ENCODE results near the gene NLRC4.

DNA sequence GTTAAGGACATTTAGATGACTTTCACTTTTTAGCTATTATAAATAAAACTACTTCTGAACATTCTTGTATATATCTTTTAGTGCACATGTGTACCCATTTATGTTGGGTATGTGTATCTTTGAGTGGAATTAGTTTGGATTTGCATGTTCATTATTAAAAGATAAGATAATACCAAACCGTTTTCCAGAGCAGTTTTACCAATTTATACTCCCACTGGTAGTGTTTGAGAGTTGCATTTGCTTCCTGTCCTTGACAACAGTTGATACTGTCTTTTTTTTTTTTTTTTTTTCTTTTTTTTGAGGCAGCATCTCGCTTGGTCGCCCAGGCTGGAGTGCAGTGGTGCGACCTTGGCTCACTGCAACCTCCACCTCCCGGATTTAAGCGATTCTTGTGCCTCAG lies 75.7 kb downstream of the NLRC4 start:
- TF ChIP-seq EZH2 (IDR thresholded peaks at IDR 0.05; ENCODE audit: borderline replicate concordance, low read depth, low read length, poor library complexity, severe bottlenecking) = no peak
- TF ChIP-seq, protein P1, sequence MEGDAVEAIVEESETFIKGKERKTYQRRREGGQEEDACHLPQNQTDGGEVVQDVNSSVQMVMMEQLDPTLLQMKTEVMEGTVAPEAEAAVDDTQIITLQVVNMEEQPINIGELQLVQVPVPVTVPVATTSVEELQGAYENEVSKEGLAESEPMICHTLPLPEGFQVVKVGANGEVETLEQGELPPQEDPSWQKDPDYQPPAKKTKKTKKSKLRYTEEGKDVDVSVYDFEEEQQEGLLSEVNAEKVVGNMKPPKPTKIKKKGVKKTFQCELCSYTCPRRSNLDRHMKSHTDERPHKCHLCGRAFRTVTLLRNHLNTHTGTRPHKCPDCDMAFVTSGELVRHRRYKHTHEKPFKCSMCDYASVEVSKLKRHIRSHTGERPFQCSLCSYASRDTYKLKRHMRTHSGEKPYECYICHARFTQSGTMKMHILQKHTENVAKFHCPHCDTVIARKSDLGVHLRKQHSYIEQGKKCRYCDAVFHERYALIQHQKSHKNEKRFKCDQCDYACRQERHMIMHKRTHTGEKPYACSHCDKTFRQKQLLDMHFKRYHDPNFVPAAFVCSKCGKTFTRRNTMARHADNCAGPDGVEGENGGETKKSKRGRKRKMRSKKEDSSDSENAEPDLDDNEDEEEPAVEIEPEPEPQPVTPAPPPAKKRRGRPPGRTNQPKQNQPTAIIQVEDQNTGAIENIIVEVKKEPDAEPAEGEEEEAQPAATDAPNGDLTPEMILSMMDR (conservative IDR thresholded peaks at IDR 0.05; ENCODE audit: low read depth, low read length) = no peak

Measured in A673 (cell line).